ENCODE results near the gene RNF212B.
"Not testable (repeated sequence)": the region's sequence is repeated elsewhere in the genome, so short reads cannot be mapped to it uniquely, and the experiment has no call there.

The RNF212B gene, protein sequence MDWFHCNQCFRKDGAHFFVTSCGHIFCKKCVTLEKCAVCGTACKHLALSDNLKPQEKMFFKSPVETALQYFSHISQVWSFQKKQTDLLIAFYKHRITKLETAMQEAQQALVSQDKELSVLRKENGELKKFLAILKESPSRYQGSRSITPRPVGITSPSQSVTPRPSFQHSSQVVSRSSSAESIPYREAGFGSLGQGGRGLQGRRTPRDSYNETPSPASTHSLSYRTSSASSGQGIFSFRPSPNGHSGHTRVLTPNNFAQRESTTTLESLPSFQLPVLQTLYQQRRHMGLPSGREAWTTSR

DNA sequence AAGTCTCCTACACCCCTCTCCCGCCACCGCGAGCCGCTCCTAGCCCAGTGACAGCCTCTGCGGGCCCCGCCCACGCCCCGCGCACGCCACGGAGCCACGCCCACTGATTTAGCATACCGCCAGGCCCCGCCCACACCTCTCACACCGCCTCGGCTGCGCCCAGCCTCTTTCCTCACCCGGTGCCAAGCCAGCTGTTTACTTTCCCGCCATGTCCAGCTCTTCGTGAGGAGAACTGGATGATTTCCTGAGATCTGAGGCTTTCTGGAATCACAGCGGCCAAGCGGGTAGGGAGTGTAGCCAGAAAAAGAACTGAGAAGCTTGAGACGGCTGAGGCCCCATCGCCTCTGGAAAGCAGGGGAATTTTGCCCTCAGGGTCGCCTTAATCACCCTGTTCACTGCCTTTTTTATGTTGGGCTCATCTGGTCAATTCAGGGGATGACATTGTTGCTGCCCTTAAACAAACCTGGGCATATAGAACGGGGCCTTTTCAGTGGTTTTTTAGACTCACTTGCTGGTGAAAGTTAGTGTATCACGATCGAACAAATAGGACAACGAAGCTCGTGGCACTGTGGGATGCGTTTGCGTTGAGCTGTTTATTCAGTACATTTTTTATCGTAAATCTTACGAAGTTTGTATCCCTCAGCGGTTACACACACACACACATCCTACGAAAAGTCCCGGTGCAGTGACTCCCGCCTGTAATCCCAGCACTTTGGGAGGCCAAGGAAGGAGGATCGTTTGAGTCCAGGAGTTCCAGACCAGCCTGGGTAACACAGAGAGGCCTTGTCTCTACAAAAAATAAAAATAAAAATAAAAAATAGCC lies at the start of gene RNF212B:
Gene RNF212B (plus strand): TSS at position 165 of the 823 bp plus-strand sequence. CDS start 2,410 bp downstream, outside the sequence.
- Mint-ChIP-seq H3K9me3 (no peaks in the 10 kb centered on the region), H3K4me3 (peak within 1 kb of the TSS; percentile 47), H3K27ac (no peak within 1 kb of the TSS), H3K4me1 (ENCODE audit: low read depth) (peaks cover 9% of the 10 kb centered on the region), H3K27me3 (peaks cover 17% of the 10 kb centered on the region), H3K36me3 (ENCODE audit: low read depth) (no peaks in the 10 kb centered on the region)

- no peak overlapping the region for H3K27ac Mint-ChIP-seq
Observed at GRCh38 chr14:23193432-23193831, 44.3 kb upstream of the RNF212B start.

DNA sequence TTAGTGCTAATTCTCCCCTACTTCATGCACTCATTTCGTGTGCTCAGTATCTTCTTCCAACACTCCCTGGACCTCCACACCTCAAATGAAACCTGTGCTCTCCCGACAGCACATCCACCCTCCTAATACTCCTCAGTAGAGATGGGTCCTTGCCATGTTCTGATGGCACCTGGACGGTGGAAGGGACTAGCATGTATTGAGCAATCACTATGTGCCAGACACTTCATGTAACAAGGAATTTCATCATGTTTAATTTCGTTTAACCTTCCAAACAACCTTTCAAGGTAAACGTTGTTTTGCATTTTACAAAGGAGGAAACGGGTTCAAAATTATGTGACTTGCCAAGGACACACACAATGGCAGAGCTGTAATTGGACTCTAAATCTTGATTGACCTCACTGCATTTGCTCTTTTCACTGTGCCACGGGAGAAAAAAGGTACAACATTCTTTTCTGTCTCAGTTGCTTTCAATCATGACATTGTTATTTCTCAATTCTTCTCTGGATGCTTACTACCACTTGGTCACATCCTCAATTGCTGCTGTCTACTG lies 42.1 kb upstream of the RNF212B start:
- Mint-ChIP-seq H3K27ac (no peak overlapping the region), H3K9me3 (no peaks in the 10 kb centered on the region), H3K27me3 (no peaks in the 10 kb centered on the region), H3K4me1 (ENCODE audit: low read depth) (no peaks in the 10 kb centered on the region), H3K4me3 (no peak overlapping the region), H3K36me3 (ENCODE audit: low read depth) (no peaks in the 10 kb centered on the region)

More at GRCh38 chr14:23193432-23193831, 44.3 kb upstream of the RNF212B start:
- Mint-ChIP-seq H3K36me3 (ENCODE audit: low read depth) (no peaks in the 10 kb centered on the region), H3K9me3 (no peaks in the 10 kb centered on the region), H3K4me3 (no peak overlapping the region), H3K4me1 (ENCODE audit: low read depth) (no peaks in the 10 kb centered on the region), H3K27me3 (no peaks in the 10 kb centered on the region)

DNA sequence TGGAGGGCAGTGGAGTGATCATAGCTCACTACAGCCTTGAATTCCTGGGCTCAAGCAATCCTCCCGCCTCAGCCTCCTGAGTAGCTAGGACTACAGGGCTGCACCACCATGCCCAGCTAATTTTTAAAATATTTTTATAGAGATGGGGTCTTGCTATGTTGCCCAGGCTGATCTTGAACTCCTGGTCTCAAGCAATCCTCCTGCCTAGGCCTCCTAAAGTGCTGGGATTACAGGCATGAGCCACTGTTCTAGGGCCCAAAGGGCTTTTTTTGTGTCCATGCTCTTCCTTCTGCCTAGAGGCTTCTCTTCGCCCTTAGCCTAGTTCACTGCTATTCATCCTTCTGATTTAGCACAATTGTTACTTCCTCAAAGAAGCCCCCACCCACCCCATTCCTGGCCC lies 41.2 kb upstream of the RNF212B start:
- not testable (repeated sequence) for H3K27ac Mint-ChIP-seq; H3K27me3 Mint-ChIP-seq; H3K9me3 Mint-ChIP-seq; H3K4me3 Mint-ChIP-seq; H3K4me1 Mint-ChIP-seq (ENCODE audit: low read depth); H3K36me3 Mint-ChIP-seq (ENCODE audit: low read depth)

- not testable (repeated sequence) for H3K4me3 Mint-ChIP-seq; H3K9me3 Mint-ChIP-seq; H3K27ac Mint-ChIP-seq; H3K36me3 Mint-ChIP-seq (ENCODE audit: low read depth); H3K4me1 Mint-ChIP-seq (ENCODE audit: low read depth); H3K27me3 Mint-ChIP-seq
Observed at GRCh38 chr14:23199141-23199540, 38.6 kb upstream of the RNF212B start.

GRCh38 chr14:23202001-23202400 lies 35.7 kb upstream of the RNF212B start:
- H3K36me3 Mint-ChIP-seq (ENCODE audit: low read depth) = no peaks in the 10 kb centered on the region
- H3K27ac Mint-ChIP-seq = no peak overlapping the region
- H3K4me3 Mint-ChIP-seq = no peak overlapping the region
- no peaks in the 10 kb centered on the region for H3K4me1 Mint-ChIP-seq (ENCODE audit: low read depth)
- H3K27me3 Mint-ChIP-seq = no peaks in the 10 kb centered on the region
- H3K9me3 Mint-ChIP-seq = no peaks in the 10 kb centered on the region

GRCh38 chr14:23206422-23207145 lies 31.2 kb upstream of the RNF212B start:
- Mint-ChIP-seq H3K4me1 (ENCODE audit: low read depth) (no peaks in the 10 kb centered on the region), H3K27ac (no peak overlapping the region), H3K36me3 (ENCODE audit: low read depth) (no peaks in the 10 kb centered on the region), H3K4me3 (no peak overlapping the region), H3K9me3 (no peaks in the 10 kb centered on the region), H3K27me3 (peaks cover 16% of the 10 kb centered on the region)

GRCh38 chr14:23207146-23207540 lies 30.6 kb upstream of the RNF212B start:
- Mint-ChIP-seq H3K9me3 (no peaks in the 10 kb centered on the region), H3K36me3 (ENCODE audit: low read depth) (no peaks in the 10 kb centered on the region), H3K4me3 (no peak overlapping the region), H3K27me3 (peaks cover 16% of the 10 kb centered on the region), H3K27ac (no peak overlapping the region), H3K4me1 (ENCODE audit: low read depth) (no peaks in the 10 kb centered on the region)

GRCh38 chr14:23208324-23208723 lies 29.4 kb upstream of the RNF212B start:
- H3K36me3 Mint-ChIP-seq (ENCODE audit: low read depth) = no peaks in the 10 kb centered on the region
- H3K4me3 Mint-ChIP-seq = no peak overlapping the region
- H3K4me1 Mint-ChIP-seq (ENCODE audit: low read depth) = no peaks in the 10 kb centered on the region
- no peak overlapping the region for H3K27ac Mint-ChIP-seq
- peaks cover 16% of the 10 kb centered on the region for H3K27me3 Mint-ChIP-seq
- no peaks in the 10 kb centered on the region for H3K9me3 Mint-ChIP-seq

DNA sequence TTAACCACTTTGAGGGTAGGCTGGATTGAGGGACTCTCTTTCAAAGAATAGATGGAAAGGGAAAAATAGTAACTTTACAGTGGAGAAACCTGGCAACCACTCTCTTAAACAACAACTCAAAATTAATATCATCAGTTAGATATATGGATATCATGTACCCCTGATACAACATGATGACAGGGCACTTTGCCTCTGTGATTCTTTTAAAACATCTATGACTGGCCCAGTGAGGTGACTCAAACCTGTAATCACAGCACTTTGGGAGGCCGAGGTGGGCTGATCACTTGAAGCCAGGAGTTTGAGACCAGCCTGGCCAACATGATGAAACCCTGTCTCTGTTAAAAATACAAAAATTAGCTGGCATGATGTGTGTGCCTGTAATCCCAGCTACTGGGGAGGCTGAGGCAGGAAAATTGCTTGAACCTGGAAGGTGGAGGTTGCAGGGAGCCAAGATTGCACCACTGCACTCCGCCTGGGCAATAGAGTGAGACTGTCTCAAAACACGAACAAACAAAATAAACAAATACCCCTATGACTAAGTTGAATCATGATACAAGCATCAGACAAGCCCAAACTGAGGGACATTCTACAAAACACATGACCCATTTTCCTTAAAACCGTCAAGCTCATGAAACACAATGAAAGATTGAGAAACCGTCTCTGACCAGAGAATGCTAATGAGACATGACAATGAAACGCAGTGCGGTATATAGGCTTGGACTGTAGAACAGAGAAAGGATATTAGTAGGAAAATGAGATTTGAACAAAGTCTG lies 27.9 kb upstream of the RNF212B start:
- Mint-ChIP-seq H3K27ac (no peak overlapping the region), H3K4me3 (no peak overlapping the region), H3K9me3 (no peaks in the 10 kb centered on the region), H3K4me1 (ENCODE audit: low read depth) (no peaks in the 10 kb centered on the region), H3K36me3 (ENCODE audit: low read depth) (no peaks in the 10 kb centered on the region), H3K27me3 (peaks cover 21% of the 10 kb centered on the region)

- Mint-ChIP-seq H3K27ac (no peak overlapping the region), H3K9me3 (no peaks in the 10 kb centered on the region), H3K36me3 (ENCODE audit: low read depth) (no peaks in the 10 kb centered on the region), H3K4me1 (ENCODE audit: low read depth) (no peaks in the 10 kb centered on the region), H3K27me3 (peaks cover 27% of the 10 kb centered on the region), H3K4me3 (no peak overlapping the region)
Observed at GRCh38 chr14:23215421-23215820, 22.3 kb upstream of the RNF212B start.

GRCh38 chr14:23217032-23218020 lies 20.4 kb upstream of the RNF212B start:
- no peak overlapping the region for H3K27ac Mint-ChIP-seq
- H3K27me3 Mint-ChIP-seq = peaks cover 44% of the 10 kb centered on the region
- no peak overlapping the region for H3K4me3 Mint-ChIP-seq
- H3K9me3 Mint-ChIP-seq = no peaks in the 10 kb centered on the region
- H3K36me3 Mint-ChIP-seq (ENCODE audit: low read depth) = no peaks in the 10 kb centered on the region
- no peaks in the 10 kb centered on the region for H3K4me1 Mint-ChIP-seq (ENCODE audit: low read depth)

DNA sequence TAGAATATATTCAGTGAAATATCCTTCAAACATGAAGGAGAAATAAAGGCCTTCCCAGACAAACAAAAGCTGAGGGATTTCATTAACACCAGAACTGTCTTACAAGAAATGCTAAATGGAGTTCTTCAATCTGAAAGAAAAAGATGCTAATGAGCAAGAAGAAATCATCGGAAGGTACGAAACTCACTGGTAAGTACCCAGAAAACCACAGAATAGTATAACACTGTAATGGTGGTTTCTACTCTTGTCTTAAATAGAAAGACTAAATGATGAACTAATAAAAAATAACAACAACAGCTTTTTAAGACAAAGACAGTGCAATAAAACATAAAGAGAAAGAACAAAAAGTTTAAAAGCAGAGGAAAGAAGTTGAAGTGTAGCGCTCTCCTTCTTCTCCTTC lies 18.7 kb upstream of the RNF212B start:
- no peak overlapping the region for H3K4me3 Mint-ChIP-seq
- H3K9me3 Mint-ChIP-seq = no peaks in the 10 kb centered on the region
- H3K27ac Mint-ChIP-seq = no peak overlapping the region
- H3K27me3 Mint-ChIP-seq = peaks cover 42% of the 10 kb centered on the region
- H3K4me1 Mint-ChIP-seq (ENCODE audit: low read depth) = no peaks in the 10 kb centered on the region
- H3K36me3 Mint-ChIP-seq (ENCODE audit: low read depth) = no peaks in the 10 kb centered on the region
